Measurements from ENCODE around the gene XKR7.

GRCh38 chr20:32031007-32031958 is 63.3 kb downstream of the XKR7 start:
- no peak for TF ChIP-seq EZH2 (IDR thresholded peaks at IDR 0.05; ENCODE audit: borderline replicate concordance, insufficient read depth, low read length, poor library complexity, severe bottlenecking)
- TF ChIP-seq CTCF (IDR thresholded peaks at IDR 0.05; ENCODE audit: poor library complexity, severe bottlenecking) = peak; percentile 100
- no peak for TF ChIP-seq REST (IDR thresholded peaks at IDR 0.05; ENCODE audit: borderline replicate concordance)
- TF ChIP-seq EP300 (conservative IDR thresholded peaks at IDR 0.05; ENCODE audit: poor library complexity, severe bottlenecking) = peak; percentile 8
- TF ChIP-seq RAD21 (conservative IDR thresholded peaks at IDR 0.05) = peak; percentile 95
- peak; percentile 99 for TF ChIP-seq SMC3 (conservative IDR thresholded peaks at IDR 0.05; ENCODE audit: poor library complexity)
- TF ChIP-seq POLR2AphosphoS5 (IDR thresholded peaks at IDR 0.05) = no peak
